Tongue (tissue), 2 donors: Measurements from ENCODE around the gene MIA3. TPM values are rescaled to one million over a fixed set of nuclear protein-coding genes. Genes with fewer than 3 reads are reported as not detected.
"Not testable (repeated sequence)": the region's sequence is repeated elsewhere in the genome, so short reads cannot be mapped to it uniquely, and the experiment has no call there.

Experiments
- DNase-seq: peaks from one replicate; pipeline ENCODE4 v3.0.0-alpha.2; 2015
- total RNA-seq: library from RNA; depleted of rRNA; stranded (reverse); fragments of >200 nt; gene quantifications from one replicate; pipeline ENCODE4 v1.2.3, GENCODE V29; 2014

Gene MIA3
- total RNA-seq, 1 donor from 2014 or later = 51.0 TPM

DNA sequence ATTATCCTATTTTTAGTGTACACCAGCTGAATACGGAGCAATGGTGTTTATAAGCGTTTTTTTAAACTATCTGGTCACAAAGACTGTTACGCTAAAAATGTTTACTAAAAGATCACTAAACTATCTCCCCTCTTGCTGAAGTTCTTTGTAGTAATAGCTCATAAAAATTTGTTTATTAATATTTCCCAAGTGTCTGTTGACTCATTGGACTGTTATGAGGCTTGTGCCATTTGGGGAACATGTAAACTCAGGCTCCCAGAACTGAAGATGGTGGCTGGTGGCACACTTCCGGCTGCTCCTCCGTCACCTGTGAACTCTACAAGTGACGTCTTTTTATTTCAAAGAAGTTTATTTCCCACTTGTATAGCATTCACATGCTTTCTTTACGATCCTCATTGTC is 48.1 kb downstream of the MIA3 start:
- DNase-seq = no peak

DNA sequence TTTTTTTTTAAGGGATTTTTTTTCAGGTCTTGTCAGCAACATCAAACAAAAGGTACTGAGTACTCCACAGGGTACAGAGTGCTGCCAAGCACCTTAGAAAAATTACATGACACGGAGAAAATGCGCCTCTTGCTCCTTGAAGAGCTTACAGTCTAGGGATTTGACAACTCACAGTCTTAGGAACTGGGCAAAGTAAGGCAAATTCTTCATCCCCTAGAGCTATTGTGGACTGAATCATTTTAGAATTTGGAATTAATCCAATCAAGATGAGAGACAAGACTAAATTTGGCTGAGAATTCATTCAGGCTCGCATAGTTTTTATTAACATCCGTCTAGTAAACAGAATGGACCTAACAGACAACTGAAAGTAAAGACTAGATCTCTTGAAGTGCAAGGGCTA is 50.3 kb downstream of the MIA3 start:
- not testable (repeated sequence) for DNase-seq

DNA sequence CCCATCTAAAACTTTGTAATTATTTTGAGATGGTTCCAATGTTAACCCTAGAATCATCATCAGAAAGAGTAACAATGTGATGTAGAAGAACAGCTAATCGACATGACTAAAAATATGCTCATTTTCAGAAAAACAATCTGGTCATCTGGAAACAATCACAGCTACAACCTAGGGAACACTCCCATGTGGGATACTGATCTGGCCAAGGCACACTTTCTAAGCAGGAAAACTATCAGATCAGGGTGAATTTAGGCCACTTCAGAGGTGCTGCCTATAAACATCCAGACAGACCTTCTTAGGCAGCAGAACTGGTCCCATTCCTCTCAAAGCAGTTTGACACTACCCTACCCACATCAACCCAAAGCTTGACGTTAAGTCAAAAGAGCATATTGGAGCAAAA is 51.2 kb downstream of the MIA3 start:
- DNase-seq = not testable (repeated sequence)

DNA sequence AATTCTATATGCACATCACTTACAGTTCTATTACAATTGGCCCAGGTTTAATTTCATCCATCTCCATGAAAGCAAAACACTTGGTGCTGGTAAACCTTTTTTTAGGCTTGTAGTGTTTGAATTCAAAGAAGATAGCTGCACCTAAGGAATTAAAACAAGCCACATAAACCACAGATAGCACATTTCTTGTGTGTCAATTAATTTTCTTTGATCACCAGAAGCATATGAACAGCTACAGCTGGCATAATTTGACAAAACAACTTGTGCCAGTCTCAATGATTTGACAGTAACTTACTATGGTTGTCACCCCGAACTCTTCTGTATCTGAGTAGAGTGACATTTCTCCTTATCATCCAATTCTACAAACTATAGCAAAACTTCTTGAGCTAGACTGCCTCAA is 52.2 kb downstream of the MIA3 start:
- DNase-seq = no peak

DNA sequence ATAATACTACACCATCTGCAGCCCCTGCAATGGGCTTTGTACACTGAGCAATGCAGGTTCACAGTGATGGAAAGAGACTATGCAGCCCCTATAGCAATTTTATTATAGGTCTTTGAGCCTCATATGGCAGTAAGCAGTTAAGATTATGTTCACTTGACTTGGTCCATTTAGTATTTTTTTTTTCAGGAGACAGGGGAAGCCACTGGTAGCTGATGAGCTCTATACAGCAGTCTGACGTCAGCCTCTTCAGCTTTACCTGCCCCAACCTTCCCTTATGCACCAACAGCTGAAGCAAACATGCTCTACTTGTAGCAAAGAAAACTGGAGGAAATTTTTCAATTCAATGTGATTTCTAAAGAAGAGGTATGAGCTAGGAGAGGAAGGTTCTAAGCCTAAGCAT is 62.2 kb downstream of the MIA3 start:
- DNase-seq = no peak

DNA sequence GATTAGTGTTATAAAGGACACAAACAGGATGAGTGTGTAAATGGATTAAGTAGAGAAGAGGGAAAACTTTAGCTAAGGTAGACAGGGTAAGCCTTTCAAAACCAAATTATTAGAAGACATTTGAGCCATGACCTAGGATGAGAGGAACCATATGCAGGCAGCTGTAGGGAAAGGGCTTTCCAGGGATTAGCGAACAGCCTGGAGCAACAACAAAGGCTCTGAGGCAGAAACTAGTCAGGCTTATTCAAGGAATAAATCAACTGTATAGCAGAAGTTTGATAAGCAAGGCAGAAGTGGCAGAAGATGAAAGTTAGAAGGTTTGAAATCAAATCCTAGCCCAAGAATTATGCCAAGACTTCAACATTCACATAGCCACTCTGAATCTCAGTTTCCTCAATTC is 73.1 kb downstream of the MIA3 start:
- DNase-seq = peak; percentile 14

DNA sequence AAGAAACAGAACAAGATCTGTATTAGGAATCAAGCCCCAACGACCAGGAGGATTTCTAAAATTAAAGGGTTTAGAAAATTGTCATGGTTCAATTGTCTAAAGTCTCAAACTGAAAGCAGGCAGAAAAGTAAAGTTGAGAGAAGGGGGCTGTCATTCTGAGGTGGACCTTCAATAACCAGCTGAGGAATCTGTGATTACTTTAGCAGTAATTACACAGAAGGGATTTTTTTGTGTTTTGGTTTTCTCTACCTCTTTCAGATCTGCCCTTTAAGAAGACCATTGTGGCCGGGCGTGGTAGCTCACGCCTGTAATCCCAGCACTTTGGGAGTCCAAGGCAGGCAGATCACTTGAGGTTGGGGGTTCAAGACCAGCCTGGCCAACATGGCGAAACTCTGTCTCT is 77.0 kb downstream of the MIA3 start:
- DNase-seq = no peak

DNA sequence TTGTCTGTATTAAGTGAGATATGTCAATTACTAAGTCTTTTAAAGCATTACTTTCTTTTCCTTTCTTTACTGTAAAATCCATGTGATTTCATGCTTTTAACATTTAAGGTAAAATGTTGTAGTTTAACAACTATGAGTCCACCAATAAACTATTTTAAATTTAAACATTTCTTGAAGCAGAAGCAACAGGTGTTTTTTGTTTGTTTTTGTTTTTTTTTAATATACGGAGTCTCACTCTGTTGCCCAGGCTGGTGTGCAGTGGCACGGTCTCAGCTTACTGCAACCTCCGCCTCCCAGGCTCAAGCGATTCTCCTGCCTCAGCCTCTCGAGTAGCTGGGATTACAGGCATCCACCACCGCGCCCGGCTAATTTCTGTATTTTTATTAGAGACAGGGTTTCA is 78.8 kb downstream of the MIA3 start:
- DNase-seq = no peak

DNA sequence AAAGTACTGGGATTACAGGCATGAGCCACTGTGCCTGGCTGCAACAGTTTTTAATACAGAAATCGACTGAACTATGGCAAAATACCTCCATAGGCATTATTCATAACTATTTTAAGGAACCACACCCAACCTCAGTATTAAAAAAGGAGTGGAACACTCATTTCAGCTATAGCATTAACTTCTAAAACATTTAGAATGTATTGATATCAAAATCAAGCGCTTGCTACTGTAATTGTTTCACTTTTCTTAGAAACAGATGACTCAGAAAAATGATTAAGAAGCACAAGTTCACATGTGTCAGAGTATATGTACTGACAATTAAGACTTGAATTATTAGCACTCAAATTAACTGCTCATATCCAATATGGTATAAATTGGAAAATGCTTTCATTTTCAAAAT is 79.3 kb downstream of the MIA3 start:
- DNase-seq = no peak

DNA sequence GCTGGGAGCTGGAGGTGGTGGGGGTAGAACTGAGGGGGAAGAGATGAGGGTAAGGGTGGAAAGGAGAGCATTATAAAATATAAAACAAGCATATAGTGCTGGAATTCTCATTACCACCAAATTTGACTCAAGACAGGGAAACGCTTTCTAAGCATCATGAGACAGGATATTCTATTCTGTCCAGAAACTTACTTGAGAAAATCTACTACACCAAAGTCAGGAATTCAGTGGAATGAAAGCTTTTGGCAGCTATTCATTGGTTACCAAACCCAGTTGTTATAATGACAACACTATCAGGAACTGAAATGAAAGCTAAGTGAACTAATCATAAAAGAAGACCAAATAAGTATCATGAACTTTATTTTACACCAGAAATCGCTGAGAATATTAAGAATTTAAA is 79.9 kb downstream of the MIA3 start:
- DNase-seq = no peak

DNA sequence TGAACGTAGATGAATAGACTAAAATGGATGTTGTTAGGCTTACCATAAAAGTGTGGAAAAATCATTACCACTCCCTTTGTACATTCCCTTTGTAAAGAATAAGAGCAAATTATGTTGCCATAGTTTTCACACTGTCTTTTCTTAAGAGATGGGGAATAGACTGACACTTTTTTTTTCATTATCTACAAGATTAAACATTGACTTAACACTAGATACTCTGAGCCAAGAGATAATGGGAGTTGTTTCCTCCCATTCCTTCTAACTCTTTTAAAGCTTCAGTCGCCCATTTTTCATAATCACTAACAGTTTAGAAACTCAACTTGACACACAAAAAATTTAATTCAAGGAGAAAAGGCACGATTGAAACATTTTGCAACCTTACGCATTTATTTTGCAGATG is 84.3 kb downstream of the MIA3 start:
- no peak for DNase-seq

DNA sequence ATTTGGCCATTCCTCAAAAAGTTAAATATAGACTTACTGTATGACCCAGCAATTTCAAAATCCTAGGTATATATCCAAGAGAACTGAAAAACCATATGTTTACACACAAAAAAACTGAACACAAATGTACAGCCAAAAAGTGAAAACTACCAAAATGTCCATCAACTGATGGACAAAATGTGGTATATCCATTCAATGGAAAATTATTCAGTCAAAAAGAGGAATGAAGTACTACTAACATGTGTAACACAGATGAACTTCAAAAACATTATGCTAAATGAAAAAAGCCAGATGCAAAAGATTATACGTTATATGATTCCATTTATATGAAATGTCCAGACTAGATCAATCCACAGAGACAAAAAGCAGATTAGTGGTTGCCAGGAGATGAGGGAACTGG is 86.4 kb downstream of the MIA3 start:
- no peak for DNase-seq

DNA sequence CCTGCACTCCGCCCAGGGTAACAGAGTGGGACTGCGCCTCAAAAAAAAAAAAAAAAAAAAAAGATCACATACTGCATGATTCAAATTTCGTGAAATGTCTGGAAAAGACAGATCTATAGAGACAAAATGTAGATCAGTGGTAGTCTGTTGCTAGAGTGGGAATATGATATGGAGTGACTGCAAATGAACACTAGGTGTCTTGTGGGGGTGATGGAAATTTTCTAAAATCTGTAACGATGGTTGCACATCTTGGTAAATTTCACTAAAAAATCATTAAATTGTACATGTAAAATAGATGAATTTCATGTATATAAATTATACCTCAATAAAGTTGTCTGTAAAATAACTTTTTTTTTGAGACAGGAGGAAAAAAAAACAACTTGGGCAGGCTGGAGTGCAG is 88.9 kb downstream of the MIA3 start:
- no peak for DNase-seq

DNA sequence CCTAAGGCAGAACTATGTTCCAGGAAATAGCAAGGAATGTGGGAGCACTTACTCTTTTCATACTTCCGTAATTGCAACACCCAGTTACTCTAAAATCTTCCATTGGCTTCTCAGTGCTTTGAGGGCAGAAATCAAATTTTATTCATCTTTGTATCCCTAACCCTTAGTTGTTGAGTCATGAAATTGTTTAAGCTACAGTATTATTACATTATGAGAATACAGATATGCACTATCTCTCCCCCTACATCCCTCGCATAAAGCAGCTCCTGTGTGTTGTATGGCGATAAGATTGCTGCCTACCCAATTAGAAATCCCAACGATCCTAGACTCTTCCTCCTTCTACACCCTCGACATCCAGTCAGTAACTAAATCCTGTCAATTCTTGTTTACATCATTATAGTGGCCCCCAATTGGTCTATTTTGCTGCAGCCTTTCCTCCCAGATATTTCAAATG is 91.8 kb downstream of the MIA3 start:
- DNase-seq = no peak

DNA sequence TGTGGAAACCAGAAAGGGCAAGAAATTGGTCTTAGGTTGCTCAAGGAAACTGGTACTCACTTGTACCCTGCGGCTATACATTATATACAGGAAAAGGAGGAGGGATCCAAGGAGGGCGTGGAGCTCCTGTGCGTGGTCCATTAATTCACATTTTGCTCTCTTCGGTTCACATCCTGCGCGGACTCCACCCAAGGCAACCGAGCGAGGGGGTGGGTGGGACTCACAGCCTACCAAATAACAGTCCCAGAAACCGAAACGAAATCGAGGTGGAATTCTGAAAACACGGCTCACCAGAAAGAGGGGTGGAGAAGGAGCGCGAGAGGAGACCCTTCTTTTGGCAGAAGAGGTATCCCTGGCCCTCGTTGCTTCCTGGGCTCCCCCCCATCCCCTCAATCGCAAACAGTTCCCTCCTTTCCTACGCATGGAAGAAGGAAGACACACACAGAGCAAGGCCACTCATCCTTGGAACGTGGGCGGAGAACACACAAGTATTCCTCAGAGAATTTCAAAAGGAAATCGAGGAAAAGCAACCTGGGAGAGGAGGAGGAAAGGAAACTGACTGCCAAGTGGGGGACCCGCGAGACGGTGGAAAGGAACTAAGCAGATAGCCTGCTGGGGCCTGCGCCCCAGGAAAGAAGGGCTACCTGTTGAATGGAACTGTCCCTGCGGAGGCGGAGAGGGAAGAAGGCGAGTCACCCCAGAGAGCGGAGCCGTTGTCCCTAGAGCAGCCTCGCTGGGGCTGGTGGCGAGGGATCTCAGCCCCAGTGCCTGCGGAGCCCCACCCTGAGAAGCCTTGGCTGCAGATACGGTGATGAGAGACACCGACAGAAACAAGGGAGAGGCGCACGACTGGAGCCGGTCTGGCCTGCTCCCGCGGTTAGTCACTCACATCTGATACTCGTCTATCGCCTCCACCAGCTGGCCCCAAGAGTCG is 93.7 kb downstream of the MIA3 start:
- DNase-seq = peak; percentile 72

DNA sequence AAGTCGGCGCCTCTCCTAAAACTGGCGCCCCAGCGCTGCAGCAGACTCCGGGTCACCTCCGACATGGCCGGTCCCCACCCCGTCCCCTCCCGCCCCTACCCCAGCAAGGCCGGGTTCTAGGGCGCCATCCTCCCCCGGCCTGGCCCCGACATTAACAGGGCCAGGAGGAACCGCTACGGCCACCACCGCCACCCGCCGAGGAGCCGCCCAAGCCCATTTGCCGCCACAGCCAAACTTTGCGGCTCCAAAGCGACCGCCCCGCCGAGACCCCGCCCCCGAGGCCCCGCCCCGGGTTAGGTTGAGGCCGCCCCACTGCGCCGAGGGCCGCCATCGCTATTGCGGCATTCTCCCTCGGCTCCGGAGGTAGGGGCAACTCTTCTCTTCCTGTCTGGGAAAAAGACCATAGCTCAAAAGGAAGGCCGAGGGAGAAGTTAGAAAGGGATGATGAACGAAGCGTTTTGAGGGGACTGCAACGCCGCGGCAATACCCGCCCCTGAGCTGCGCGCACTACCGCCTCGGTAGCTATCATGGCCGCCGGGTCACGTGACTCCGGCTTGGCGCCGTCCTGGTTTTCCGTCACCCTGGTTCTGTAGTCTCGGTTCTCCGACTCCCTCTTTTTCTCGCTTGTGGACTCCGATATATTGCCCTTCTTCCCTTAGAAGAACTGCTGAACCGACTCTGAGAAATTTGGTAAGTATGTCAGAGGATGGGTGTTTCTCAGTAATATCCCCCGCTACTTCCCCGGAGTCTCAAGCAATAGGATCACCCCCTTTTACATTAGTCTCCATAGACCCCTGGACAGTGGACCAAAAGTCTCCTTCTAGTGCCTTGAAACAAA is 94.6 kb downstream of the MIA3 start, which contains the start of the genes AIDA and BROX:
Gene AIDA, minus strand, starts transcription at position 239 of the 838 bp plus-strand sequence. Its CDS starts 174 bp downstream, at position 65.
Gene BROX, plus strand, starts transcription at position 312 of the 838 bp plus-strand sequence. CDS start 3,136 bp downstream, outside the sequence.
- peak; percentile 97 for DNase-seq

DNA sequence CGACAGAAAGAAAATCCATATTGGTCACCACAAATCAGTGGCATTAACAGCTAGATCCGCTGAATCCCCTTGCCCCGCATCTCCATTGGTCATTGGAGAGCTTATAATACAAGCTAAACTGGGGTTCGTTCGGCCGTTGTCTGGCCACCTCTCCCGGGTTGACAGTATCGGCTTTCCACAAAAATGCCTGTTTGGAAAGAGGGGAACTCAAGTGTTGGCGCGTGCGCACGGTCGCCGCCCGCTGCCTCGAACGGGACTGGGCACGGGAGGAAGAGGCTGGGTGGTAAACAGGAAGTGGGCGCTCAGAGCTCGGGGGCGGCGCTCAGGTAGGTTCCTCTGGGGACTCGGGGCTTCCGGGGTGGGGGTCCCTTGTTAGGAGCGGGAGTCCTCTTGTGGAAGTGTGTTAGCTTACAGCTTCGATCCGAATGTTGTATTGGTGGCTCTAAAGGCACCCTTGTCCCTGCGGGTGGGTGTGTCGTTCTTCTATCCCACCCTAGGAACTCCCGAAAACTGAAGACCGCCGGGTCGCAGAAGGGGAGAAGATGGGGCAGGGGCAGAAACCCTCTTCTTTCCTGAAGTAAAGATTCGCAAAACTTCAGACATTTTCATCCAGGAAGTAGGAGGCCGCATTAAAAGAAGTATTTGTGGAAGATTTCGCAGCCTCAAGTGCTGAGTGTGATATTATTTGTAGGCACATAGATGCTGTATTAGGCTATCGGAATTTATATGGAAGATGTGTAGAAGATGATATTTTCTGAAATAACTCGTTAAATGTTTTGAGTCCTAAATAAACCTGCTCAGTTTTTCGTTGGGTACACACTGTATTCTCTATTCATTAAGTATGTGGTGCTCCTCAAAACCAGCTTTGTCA is 95.4 kb downstream of the MIA3 start:
- DNase-seq = peak; percentile 98

DNA sequence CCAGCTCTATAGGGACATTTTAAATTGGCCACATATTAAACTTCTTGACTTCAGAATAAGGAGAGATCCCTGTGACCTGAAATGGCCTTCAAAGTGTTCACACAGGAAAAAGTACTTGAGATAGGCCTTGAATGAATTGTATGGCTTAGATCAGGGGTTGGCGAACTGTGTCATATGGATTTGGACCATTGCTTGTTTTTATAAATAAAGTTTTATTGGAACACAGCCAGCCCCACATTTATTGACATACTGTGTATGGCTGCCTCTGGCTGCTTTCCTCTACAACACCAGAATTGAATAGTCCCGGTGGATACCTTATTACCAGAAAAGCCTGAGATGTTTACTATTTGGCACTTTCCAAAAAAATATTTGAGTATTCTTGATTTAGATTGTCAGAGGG is 98.5 kb downstream of the MIA3 start:
- DNase-seq = no peak
